NCI-H2171 treated with DMSO at 0.1 percent for 48 hours (cell line): Measurements from ENCODE around the gene PRKD2.
"Not testable (repeated sequence)": the region's sequence is repeated elsewhere in the genome, so short reads cannot be mapped to it uniquely, and the experiment has no call there.

Experiments used
- DNase-seq: peaks from one replicate; lab custom pipeline; 2025; lab: John Stamatoyannopoulos, UW

PRKD2 gene

GRCh38 chr19:46724468-46724867, 7.6 kb upstream of the PRKD2 start:
- DNase-seq: no peak

- no peak for DNase-seq
Measured at GRCh38 chr19:46723471-46723870, 6.6 kb upstream of the PRKD2 start.

GRCh38 chr19:46723023-46723461, 6.1 kb upstream of the PRKD2 start:
- no peak for DNase-seq

- DNase-seq: no peak
Measured at GRCh38 chr19:46722421-46723022, 5.6 kb upstream of the PRKD2 start.

- no peak for DNase-seq
Measured at GRCh38 chr19:46722004-46722380, 5.1 kb upstream of the PRKD2 start.

- no peak for DNase-seq
Measured at GRCh38 chr19:46721269-46722003, 4.5 kb upstream of the PRKD2 start.

- no peak for DNase-seq
Measured at GRCh38 chr19:46720503-46721239, 3.8 kb upstream of the PRKD2 start.

- no peak for DNase-seq
Measured at GRCh38 chr19:46719629-46720502, 3.0 kb upstream of the PRKD2 start.

GRCh38 chr19:46718934-46719622, 2.2 kb upstream of the PRKD2 start:
- no peak for DNase-seq

GRCh38 chr19:46718157-46718933, 1.4 kb upstream of the PRKD2 start:
- peak; percentile 8 for DNase-seq

- DNase-seq: no peak
Measured at GRCh38 chr19:46717716-46718143, 816 bp upstream of the PRKD2 start.

- DNase-seq: no peak
Measured at GRCh38 chr19:46716672-46717033, 261 bp downstream of the PRKD2 start.

GRCh38 chr19:46715975-46716671, 791 bp downstream of the PRKD2 start:
- DNase-seq: peak; percentile 37

- DNase-seq: peak; percentile 51
Measured at GRCh38 chr19:46715620-46715974, 1.3 kb downstream of the PRKD2 start.

GRCh38 chr19:46714444-46715106, 2.3 kb downstream of the PRKD2 start:
- DNase-seq: no peak

GRCh38 chr19:46713781-46714443, 3.0 kb downstream of the PRKD2 start:
- peak; percentile 81 for DNase-seq

GRCh38 chr19:46712768-46713338, 4.1 kb downstream of the PRKD2 start:
- not testable (repeated sequence) for DNase-seq

GRCh38 chr19:46710687-46711086, 6.2 kb downstream of the PRKD2 start:
- DNase-seq: no peak
